Trophoblast cell (in vitro differentiated cells and primary cell): ENCODE measurements around the gene OAF.

Experiments
- DNase-seq, 2 donors: peaks; one replicate each; pipeline ENCODE4 v3.0.0-alpha.2; 2016
- H2AFZ ChIP-seq: 2 replicates; pipeline ENCODE4 v1.6.1; 2013; ENCODE audit warnings: low read length, moderate library complexity, mild to moderate bottlenecking; ENCODE audit not compliant: insufficient read depth, poor library complexity
- H2AK5ac ChIP-seq: 2 replicates; pipeline ENCODE4 v1.6.1; 2013; ENCODE audit warnings: mild to moderate bottlenecking, low read length
- H2BK120ac ChIP-seq: 2 replicates; pipeline ENCODE4 v1.6.1; 2013; ENCODE audit warnings: low read length, mild to moderate bottlenecking, moderate library complexity; ENCODE audit not compliant: insufficient read depth, poor library complexity
- H2BK12ac ChIP-seq: 2 replicates; pipeline ENCODE4 v1.6.1; 2013; ENCODE audit warnings: mild to moderate bottlenecking, low read length, moderate library complexity
- H2BK5ac ChIP-seq: 2 replicates; pipeline ENCODE4 v1.6.1; 2013; ENCODE audit warnings: low read length, low read depth, moderate library complexity, mild to moderate bottlenecking; ENCODE audit not compliant: poor library complexity
- H3K14ac ChIP-seq: 2 replicates; pipeline ENCODE4 v1.6.1; 2013; ENCODE audit warnings: mild to moderate bottlenecking, low read length
- H3K18ac ChIP-seq: 2 replicates; pipeline ENCODE4 v1.6.1; 2013; ENCODE audit warnings: mild to moderate bottlenecking, low read length
- H3K23ac ChIP-seq: 2 replicates; pipeline ENCODE4 v1.6.1; 2013; ENCODE audit warnings: low read length
- H3K27ac ChIP-seq: 2 replicates; pipeline ENCODE4 v1.5.1; 2013; ENCODE audit warnings: low read depth, mild to moderate bottlenecking, inconsistent platforms, low read length, moderate library complexity
- H3K27me3 ChIP-seq: 2 replicates; pipeline ENCODE4 v1.6.1; 2013; ENCODE audit warnings: inconsistent platforms, mild to moderate bottlenecking, low read length, moderate library complexity; ENCODE audit not compliant: insufficient read depth
- H3K36me3 ChIP-seq, 2 experiments: 1 replicate in 1 of 2; 2 replicates in 1 of 2; pipeline ENCODE4 v1.6.1; 2013; ENCODE audit warnings: low read length in 2 of 2, mild to moderate bottlenecking in 2 of 2, moderate library complexity in 1 of 2; ENCODE audit not compliant: insufficient read depth in 2 of 2, control insufficient read depth in 1 of 2
- H3K4ac ChIP-seq: 2 replicates; pipeline ENCODE4 v1.6.1; 2013; ENCODE audit warnings: low read depth, mild to moderate bottlenecking, low read length, moderate library complexity
- H3K4me1 ChIP-seq, 2 experiments: 1 replicate in 1 of 2; 2 replicates in 1 of 2; pipeline ENCODE4 v1.6.1; 2013; ENCODE audit warnings: low read length in 2 of 2, mild to moderate bottlenecking in 2 of 2, moderate library complexity in 1 of 2; ENCODE audit not compliant: insufficient read depth in 2 of 2, control insufficient read depth in 1 of 2
- H3K4me2 ChIP-seq: 2 replicates; pipeline ENCODE4 v1.6.1; 2013; ENCODE audit warnings: inconsistent platforms, mild to moderate bottlenecking, low read length, moderate library complexity
- H3K4me3 ChIP-seq: 2 replicates; pipeline ENCODE4 v1.5.1; 2013; ENCODE audit warnings: mild to moderate bottlenecking, low read depth, low read length, inconsistent platforms
- H3K79me1 ChIP-seq: one replicate; pipeline ENCODE4 v1.6.1; 2013; ENCODE audit warnings: low read length
- H3K79me2 ChIP-seq: 2 replicates; pipeline ENCODE4 v1.6.1; 2013; ENCODE audit warnings: low read length, mild to moderate bottlenecking; ENCODE audit not compliant: control insufficient read depth, insufficient read depth, poor library complexity
- H3K9ac ChIP-seq: 2 replicates; pipeline ENCODE4 v1.6.1; 2013; ENCODE audit warnings: mild to moderate bottlenecking, low read length
- H3K9me3 ChIP-seq: 2 replicates; pipeline ENCODE4 v1.6.1; 2013; ENCODE audit warnings: low read depth, mild to moderate bottlenecking, control low read depth, inconsistent platforms, low read length; ENCODE audit not compliant: insufficient read depth
- H4K12ac ChIP-seq: 2 replicates; pipeline ENCODE4 v1.6.1; 2013; ENCODE audit warnings: low read depth, mild to moderate bottlenecking, low read length, moderate library complexity
- H4K8ac ChIP-seq: 2 replicates; pipeline ENCODE4 v1.6.1; 2013; ENCODE audit warnings: low read depth, mild to moderate bottlenecking, low read length, moderate library complexity
- H4K91ac ChIP-seq: one replicate; pipeline ENCODE4 v1.6.1; 2013; ENCODE audit warnings: low read depth, mild to moderate bottlenecking, low read length, moderate library complexity
- WGBS: extraction: QIAGEN DNeasy Blood & Tissue Kit; methylation state at CpG from one replicate; pipeline ENCODE4 v1.1.7; 2013; ENCODE audit warnings: missing lambda C conversion rate; ENCODE audit not compliant: insufficient read length, insufficient coverage; ENCODE audit errors: extremely low coverage; 5-methylcytosine and 5-hydroxymethylcytosine counted together

Gene OAF

DNA sequence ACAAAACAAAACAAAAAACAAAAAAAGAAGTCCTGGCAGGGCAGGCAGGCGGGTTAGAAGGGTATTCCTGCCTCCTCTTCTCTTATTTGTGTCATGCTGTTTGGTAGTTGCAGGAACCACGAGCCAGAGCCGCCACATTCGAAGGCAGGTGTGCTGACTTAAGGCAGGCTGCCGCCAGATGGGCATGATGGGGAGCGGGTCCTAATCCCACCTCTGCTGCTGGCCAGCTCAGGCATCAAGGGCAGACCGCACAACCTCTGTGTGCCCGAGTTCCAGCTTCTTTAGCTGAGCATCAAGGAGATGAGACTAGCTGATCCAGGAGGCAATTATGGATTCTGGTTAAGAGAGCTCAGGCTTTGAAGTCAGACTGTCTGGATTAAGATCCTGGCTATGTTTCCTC is 12.1 kb downstream of the OAF start:
- H3K18ac ChIP-seq: no peak overlapping the region
- no peak overlapping the region for H3K9ac ChIP-seq
- H3K36me3 ChIP-seq: no peaks in the 10 kb centered on the region
- H3K4me1 ChIP-seq: no peaks in the 10 kb centered on the region
- H2AFZ ChIP-seq: no peak overlapping the region
- H3K27me3 ChIP-seq: no peaks in the 10 kb centered on the region
- no peak overlapping the region for H2BK12ac ChIP-seq
- H3K9me3 ChIP-seq: no peaks in the 10 kb centered on the region
- H4K12ac ChIP-seq: no peak overlapping the region
- H3K4me3 ChIP-seq: no peak overlapping the region
- H3K23ac ChIP-seq: no peak overlapping the region
- no peak overlapping the region for H2AK5ac ChIP-seq
- no peak overlapping the region for H3K4ac ChIP-seq
- H3K27ac ChIP-seq: no peak overlapping the region
- no CpG with 5 or more reads among the region's 8 CpGs for whole genome bisulfite sequencing
- no peaks in the 10 kb centered on the region for H3K79me2 ChIP-seq
- no peak overlapping the region for H4K91ac ChIP-seq
- H3K4me2 ChIP-seq: no peak overlapping the region
- H2BK120ac ChIP-seq: no peak overlapping the region
- H3K79me1 ChIP-seq: no peaks in the 10 kb centered on the region
- H3K14ac ChIP-seq: no peak overlapping the region
- no peak for DNase-seq
- H2BK5ac ChIP-seq: no peak overlapping the region
- H4K8ac ChIP-seq: no peak overlapping the region

DNA sequence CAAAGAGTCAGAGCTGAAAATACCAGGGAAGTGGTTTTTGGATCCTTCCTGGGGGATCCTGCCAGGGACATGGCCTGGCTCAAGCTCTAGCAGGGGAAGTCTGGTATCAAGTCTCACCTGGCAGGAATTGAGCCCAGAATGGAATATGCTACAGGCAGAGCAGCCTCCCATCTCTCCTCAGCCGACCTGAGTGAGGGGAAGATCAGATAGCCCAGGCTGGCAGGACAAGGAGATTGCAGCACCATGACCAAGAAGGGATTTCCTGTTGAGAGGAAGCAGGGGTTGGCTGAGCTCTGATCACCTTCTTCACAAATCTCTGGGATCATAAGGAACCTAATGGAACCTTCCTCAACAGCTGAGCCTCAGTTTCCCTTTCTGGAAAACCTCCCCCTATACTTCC is 13.0 kb downstream of the OAF start:
- Histone ChIP-seq H3K79me1 (no peaks in the 10 kb centered on the region), H2AK5ac (no peak overlapping the region), H3K4me3 (no peak overlapping the region), H3K4me2 (no peak overlapping the region), H3K9me3 (no peaks in the 10 kb centered on the region), H3K4ac (no peak overlapping the region), H3K79me2 (no peaks in the 10 kb centered on the region), H2BK120ac (no peak overlapping the region), H2BK5ac (no peak overlapping the region), H3K36me3 (no peaks in the 10 kb centered on the region), H2BK12ac (no peak overlapping the region), H3K18ac (no peak overlapping the region), H3K4me1 (no peaks in the 10 kb centered on the region), H2AFZ (no peak overlapping the region), H3K27ac (no peak overlapping the region), H4K12ac (no peak overlapping the region), H3K23ac (no peak overlapping the region), H3K14ac (no peak overlapping the region), H3K27me3 (no peaks in the 10 kb centered on the region), H4K8ac (no peak overlapping the region), H3K9ac (no peak overlapping the region), H4K91ac (no peak overlapping the region)
- WGBS: no CpG with 5 or more reads among the region's 1 CpG
- DNase-seq: no peak

- no peak overlapping the region for H3K4ac ChIP-seq
- H3K79me1 ChIP-seq: no peaks in the 10 kb centered on the region
- no peak overlapping the region for H3K14ac ChIP-seq
- H2AFZ ChIP-seq: no peak overlapping the region
- H3K4me1 ChIP-seq: no peaks in the 10 kb centered on the region
- no peak overlapping the region for H2AK5ac ChIP-seq
- no peak overlapping the region for H3K18ac ChIP-seq
- no peak overlapping the region for H4K91ac ChIP-seq
- H3K9me3 ChIP-seq: no peaks in the 10 kb centered on the region
- no peak overlapping the region for H4K12ac ChIP-seq
- H2BK5ac ChIP-seq: no peak overlapping the region
- H3K4me3 ChIP-seq: no peak overlapping the region
- H4K8ac ChIP-seq: no peak overlapping the region
- H3K27ac ChIP-seq: no peak overlapping the region
- no peak for DNase-seq
- H3K4me2 ChIP-seq: no peak overlapping the region
- no peak overlapping the region for H2BK12ac ChIP-seq
- no peaks in the 10 kb centered on the region for H3K79me2 ChIP-seq
- no peak overlapping the region for H3K9ac ChIP-seq
- H3K23ac ChIP-seq: no peak overlapping the region
- WGBS: no CpG with 5 or more reads among the region's 6 CpGs
- no peaks in the 10 kb centered on the region for H3K27me3 ChIP-seq
- no peaks in the 10 kb centered on the region for H3K36me3 ChIP-seq
- H2BK120ac ChIP-seq: no peak overlapping the region
These were observed 13.5 kb downstream of the OAF start for GRCh38 chr11:120224361-120224760.

DNA sequence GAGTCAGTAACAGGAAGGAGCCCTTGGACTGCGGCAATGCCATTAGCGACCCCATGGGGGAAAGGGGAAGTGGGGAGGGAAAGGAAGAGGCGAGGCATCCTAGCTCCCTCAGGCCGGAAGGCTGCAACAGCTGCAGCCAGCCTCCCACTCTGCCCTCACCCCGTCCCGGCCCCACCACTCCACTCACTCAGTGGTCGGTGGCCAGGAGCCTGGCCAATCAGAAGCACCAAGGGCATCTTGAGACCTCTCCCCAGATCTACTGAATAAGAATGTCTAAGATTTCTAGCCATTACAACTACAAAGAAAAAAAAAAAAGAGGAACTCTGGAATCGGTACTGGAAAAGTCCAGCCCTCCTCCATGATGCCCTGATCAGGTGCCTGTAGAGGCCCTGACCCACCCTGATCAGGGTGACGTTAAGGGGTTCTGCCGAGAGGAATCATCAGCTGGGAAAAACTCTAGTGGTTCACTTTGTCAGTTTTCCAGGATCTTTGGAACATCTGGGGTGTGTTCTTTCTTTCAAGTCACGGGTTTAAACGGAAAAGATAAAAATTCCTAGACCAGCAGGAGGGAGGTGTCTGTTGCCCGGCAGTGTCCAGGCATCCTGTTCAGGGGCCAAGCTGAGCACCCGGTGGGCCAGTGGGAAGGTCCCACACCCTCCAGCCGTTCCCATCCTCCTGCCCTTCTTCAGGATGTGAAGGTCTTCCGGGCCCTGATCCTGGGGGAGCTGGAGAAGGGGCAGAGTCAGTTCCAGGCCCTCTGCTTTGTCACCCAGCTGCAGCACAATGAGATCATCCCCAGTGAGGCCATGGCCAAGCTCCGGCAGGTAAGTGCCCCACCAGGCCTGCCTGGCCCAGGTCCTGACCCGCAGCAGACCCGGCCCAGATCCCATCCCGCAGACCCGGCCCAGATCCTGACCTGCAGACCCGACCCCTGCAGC is 14.4 kb downstream of the OAF start:
- no peak overlapping the region for H3K4ac ChIP-seq
- H3K36me3 ChIP-seq: no peaks in the 10 kb centered on the region
- WGBS: no CpG with 5 or more reads among the region's 22 CpGs
- H2BK12ac ChIP-seq: no peak overlapping the region
- no peaks in the 10 kb centered on the region for H3K9me3 ChIP-seq
- no peaks in the 10 kb centered on the region for H3K4me1 ChIP-seq
- no peak overlapping the region for H4K12ac ChIP-seq
- H2BK120ac ChIP-seq: no peak overlapping the region
- no peak overlapping the region for H2AK5ac ChIP-seq
- no peak overlapping the region for H4K8ac ChIP-seq
- no peaks in the 10 kb centered on the region for H3K79me2 ChIP-seq
- H3K18ac ChIP-seq: no peak overlapping the region
- H3K27ac ChIP-seq: no peak overlapping the region
- DNase-seq: no peak
- no peak overlapping the region for H2AFZ ChIP-seq
- H3K79me1 ChIP-seq: no peaks in the 10 kb centered on the region
- H3K14ac ChIP-seq: no peak overlapping the region
- H3K4me2 ChIP-seq: no peak overlapping the region
- no peak overlapping the region for H2BK5ac ChIP-seq
- H4K91ac ChIP-seq: no peak overlapping the region
- no peak overlapping the region for H3K4me3 ChIP-seq
- no peaks in the 10 kb centered on the region for H3K27me3 ChIP-seq
- no peak overlapping the region for H3K23ac ChIP-seq
- H3K9ac ChIP-seq: no peak overlapping the region
